Omental fat pad (tissue), 4 donors: ENCODE measurements around the gene RAB27A. TPM values are rescaled to one million over a fixed set of nuclear protein-coding genes. Genes with fewer than 3 reads are reported as not detected.
A peak's percentile ranks its signal among the peaks of the same experiment; 100 is the strongest.

Source experiments
- ATAC-seq: fragments of 150-250 bp; one replicate; pipeline ENCODE4 v1.9.1; 2016; ENCODE audit warnings: mild to moderate bottlenecking, moderate library complexity; ENCODE audit not compliant: low FRiP score
- DNase-seq: peaks from one replicate; pipeline ENCODE4 v3.0.0-alpha.2; 2019; ENCODE audit warnings: low spot score
- CTCF ChIP-seq, 3 donors: fragments of 450-650 bp; IDR thresholded peaks; one replicate each; pipeline ENCODE4 v1.5.1; 2016 to 2017; ENCODE audit warnings: antibody characterized with exemption in 3 of 3, mild to moderate bottlenecking in 3 of 3, moderate library complexity in 2 of 3
- total RNA-seq, 4 donors: library from RNA; depleted of rRNA; stranded (reverse); fragments of >200 nt; gene quantifications; one replicate each; pipeline ENCODE4 v1.1.0, GENCODE V29; 2016

Gene RAB27A
- total RNA-seq = 10 to 100 TPM; 11.1 to 33.4 (median 19.8) TPM

GRCh38 chr15:55289746-55290527 lies at the start of gene RAB27A:
RAB27A (minus strand) TSS chr15:55289813; CDS start chr15:55234934, 54,879 bp downstream.
- DNase-seq = peak; percentile 46
- ATAC-seq = peak; percentile 94
- TF ChIP-seq CTCF (IDR thresholded peaks at IDR 0.05) = no peak

GRCh38 chr15:55337160-55337559 lies 47.5 kb upstream of the RAB27A start:
- no peak for TF ChIP-seq CTCF (IDR thresholded peaks at IDR 0.05)
- DNase-seq = no peak
- no peak for ATAC-seq

GRCh38 chr15:55334997-55335396 lies 45.4 kb upstream of the RAB27A start:
- ATAC-seq = no peak

GRCh38 chr15:55334371-55334770 lies 44.8 kb upstream of the RAB27A start:
- DNase-seq (no peak), ATAC-seq (no peak)
- TF ChIP-seq CTCF (IDR thresholded peaks at IDR 0.05) = no peak

More at GRCh38 chr15:55334997-55335396, 45.4 kb upstream of the RAB27A start:
- no peak for DNase-seq
- TF ChIP-seq CTCF (IDR thresholded peaks at IDR 0.05) = no peak

- ATAC-seq (no peak), DNase-seq (no peak)
- no peak for TF ChIP-seq CTCF (IDR thresholded peaks at IDR 0.05)
These were observed 37.8 kb upstream of the RAB27A start for GRCh38 chr15:55327387-55327786.

- DNase-seq = no peak
- TF ChIP-seq CTCF (IDR thresholded peaks at IDR 0.05) = no peak
- ATAC-seq = no peak
These were observed 32.9 kb upstream of the RAB27A start for GRCh38 chr15:55322467-55322866.

- no peak for ATAC-seq
- no peak for TF ChIP-seq CTCF (IDR thresholded peaks at IDR 0.05)
- DNase-seq = no peak
These were observed 31.4 kb upstream of the RAB27A start for GRCh38 chr15:55320963-55321362.
